ENCODE measurements around the gene TEF.

GRCh38 chr22:41340357-41340756 is 41.4 kb upstream of the TEF start:
- TF ChIP-seq YY1 (IDR thresholded peaks at IDR 0.05; ENCODE audit: low read depth) (no peak), NFIC (IDR thresholded peaks at IDR 0.05) (no peak)

All from Ishikawa (cell line).